IMR-90 (cell line): ENCODE measurements around the gene EIF4E3. TPM values are rescaled to one million over a fixed set of nuclear protein-coding genes. Genes with fewer than 3 reads are reported as not detected.

Source experiments
- ATAC-seq: fragments of 200-7000 bp; cut with Tn5 transposase; 2 replicates; pipeline ENCODE4 v1.9.1; 2020; ENCODE audit warnings: low read depth, mild to moderate bottlenecking, moderate library complexity
- BruUV-seq: library from RNA; stranded (reverse); fragments of 400-500 nt; replicated peaks from 2 replicates; lab custom pipeline; 2021; lab: Mats Ljungman, UMichigan
- CTCF ChIA-PET: fragments of 300-600 bp; formaldehyde crosslinking; extraction: SDS; loops from one replicate; lab custom pipeline; 2021; ENCODE audit warnings: antibody characterized with exemption; lab: Yijun Ruan, JAX
- POLR2A ChIA-PET: fragments of 300-600 bp; sonication (Branson Sonifier 250); formaldehyde crosslinking; loops from one replicate; lab custom pipeline; 2022; ENCODE audit warnings: antibody characterized with exemption; ENCODE audit not compliant: unreplicated experiment; lab: Charles Lee
- DNase-seq: peaks from one replicate; pipeline ENCODE4 v3.0.0; 2013
- H2AFZ ChIP-seq: replicated peaks from 2 replicates; pipeline ENCODE3; 2013; ENCODE audit warnings: low read length, mild to moderate bottlenecking; ENCODE audit not compliant: poor library complexity
- H2AK5ac ChIP-seq: 2 replicates; pipeline ENCODE4 v1.6.1; 2013; ENCODE audit warnings: low read depth, low read length, inconsistent platforms
- H2AK9ac ChIP-seq: replicated peaks from 2 replicates; pipeline ENCODE3; 2013; ENCODE audit warnings: mild to moderate bottlenecking, low read depth, low read length, moderate library complexity; ENCODE audit not compliant: poor library complexity
- H2BK120ac ChIP-seq: 2 replicates; pipeline ENCODE4 v1.6.1; 2013; ENCODE audit warnings: low read depth, low read length, inconsistent platforms
- H2BK15ac ChIP-seq: 3 replicates; pipeline ENCODE4 v1.6.1; 2013; ENCODE audit warnings: low read depth, low read length, inconsistent platforms
- H2BK20ac ChIP-seq: 2 replicates; pipeline ENCODE4 v1.6.1; 2013; ENCODE audit warnings: low read depth, mild to moderate bottlenecking, inconsistent platforms, low read length, moderate library complexity
- H2BK5ac ChIP-seq: 2 replicates; pipeline ENCODE4 v1.6.1; 2013; ENCODE audit warnings: mild to moderate bottlenecking, low read depth, low read length, inconsistent platforms; ENCODE audit not compliant: poor library complexity, severe bottlenecking
- H3K14ac ChIP-seq: replicated peaks from 2 replicates; pipeline ENCODE4 v1.6.1; 2013; ENCODE audit warnings: low read depth, low read length, inconsistent platforms
- H3K18ac ChIP-seq: 2 replicates; pipeline ENCODE4 v1.6.1; 2013; ENCODE audit warnings: low read depth, low read length, control low read depth
- H3K23ac ChIP-seq: 2 replicates; pipeline ENCODE4 v1.6.1; 2013; ENCODE audit warnings: low read depth, low read length, inconsistent platforms
- H3K27ac ChIP-seq: 2 replicates; pipeline ENCODE4 v1.5.1; 2013; ENCODE audit warnings: mild to moderate bottlenecking, control low read depth, low read length; ENCODE audit not compliant: insufficient read depth
- H3K27me3 ChIP-seq: 2 replicates; pipeline ENCODE4 v1.6.1; 2013; ENCODE audit warnings: low read length; ENCODE audit not compliant: control insufficient read depth, insufficient read depth
- H3K36me3 ChIP-seq: 2 replicates; pipeline ENCODE4 v1.6.1; 2013; ENCODE audit warnings: low read length, mixed read lengths; ENCODE audit not compliant: control insufficient read depth, insufficient read depth
- H3K4ac ChIP-seq: 2 replicates; pipeline ENCODE4 v1.6.1; 2013; ENCODE audit warnings: low read depth, low read length, inconsistent platforms
- H3K4me1 ChIP-seq: 2 replicates; pipeline ENCODE4 v1.6.1; 2013; ENCODE audit warnings: low read length, mixed read lengths; ENCODE audit not compliant: control insufficient read depth, insufficient read depth
- H3K4me2 ChIP-seq: 2 replicates; pipeline ENCODE4 v1.6.1; 2013; ENCODE audit warnings: low read depth, mild to moderate bottlenecking, control low read depth, low read length, moderate library complexity
- H3K4me3 ChIP-seq: 2 replicates; pipeline ENCODE4 v1.5.1; 2013; ENCODE audit warnings: low read depth, mild to moderate bottlenecking, control low read depth, low read length, moderate library complexity; ENCODE audit not compliant: insufficient read depth
- H3K56ac ChIP-seq: 2 replicates; pipeline ENCODE4 v1.6.1; 2013; ENCODE audit warnings: low read length, inconsistent platforms; ENCODE audit not compliant: insufficient read depth; ENCODE audit errors: extremely low read depth
- H3K79me1 ChIP-seq, 2 experiments: 2 replicates each; pipeline ENCODE4 v1.6.1; 2013; ENCODE audit warnings: low read length in 2 of 2, inconsistent platforms in 1 of 2, low read depth in 1 of 2
- H3K9ac ChIP-seq: 2 replicates; pipeline ENCODE4 v1.6.1; 2013; ENCODE audit warnings: low read depth, low read length, control low read depth
- H3K9me1 ChIP-seq: 2 replicates; pipeline ENCODE4 v1.6.1; 2013; ENCODE audit warnings: low read length, inconsistent platforms; ENCODE audit not compliant: insufficient read depth
- H3K9me3 ChIP-seq: 2 replicates; pipeline ENCODE4 v1.6.1; 2013; ENCODE audit warnings: low read length; ENCODE audit not compliant: control insufficient read depth, insufficient read depth
- H4K20me1 ChIP-seq: 2 replicates; pipeline ENCODE4 v1.6.1; 2013; ENCODE audit warnings: low read length, inconsistent platforms; ENCODE audit not compliant: insufficient read depth
- H4K5ac ChIP-seq: 2 replicates; pipeline ENCODE4 v1.6.1; 2013; ENCODE audit warnings: mild to moderate bottlenecking, low read depth, low read length, control low read depth
- H4K8ac ChIP-seq, 2 experiments: 2 replicates each; pipeline ENCODE4 v1.6.1; 2013; ENCODE audit warnings: low read depth in 2 of 2, low read length in 2 of 2, control low read depth in 1 of 2, inconsistent platforms in 1 of 2
- H4K91ac ChIP-seq: 2 replicates; pipeline ENCODE4 v1.6.1; 2013; ENCODE audit warnings: low read depth, low read length, inconsistent platforms; ENCODE audit not compliant: insufficient read depth
- WGBS, 2 experiments: methylation state at CpG; one replicate each; pipeline versions ENCODE4 v1.1.5 to v1.1.7; 2013; ENCODE audit warnings: missing lambda C conversion rate in 2 of 2; ENCODE audit not compliant: insufficient read length in 1 of 2; ENCODE audit errors: extremely low coverage in 2 of 2; 5-methylcytosine and 5-hydroxymethylcytosine counted together
- dilution Hi-C: fragments of 300-500 bp; cut with HindIII; formaldehyde crosslinking; loops from one replicate; pipeline ENCODE4 v1.14.3; 2018; ENCODE audit warnings: low sequenced_read_pairs; ENCODE audit not compliant: unreplicated experiment
- in situ Hi-C: fragments of 300-500 bp; cut with MboI; formaldehyde crosslinking; loops from 3 replicates; pipeline ENCODE4 v1.14.3; 2019; ENCODE audit warnings: low sequenced_read_pairs, inconsistent platforms, mixed read lengths
- intact Hi-C: fragments of 100-400 bp; cut with micrococcal nuclease; formaldehyde crosslinking; loops from 2 replicates; pipeline ENCODE4 v1.10.0; 2022
- polyA plus RNA-seq, 3 experiments: library from polyadenylated mRNA; depleted of rRNA; stranded (reverse); fragments of >200 nt; gene quantifications; 2 replicates each; pipeline ENCODE4 v1.2.3, GENCODE V29; 2012; ENCODE audit warnings: low replicate concordance in 1 of 3
- total RNA-seq: library from RNA; depleted of rRNA; stranded (reverse); fragments of >200 nt; gene quantifications from 2 replicates; pipeline ENCODE4 v1.2.3, GENCODE V29; 2012
- TF ChIP-seq, protein P1 (sequence below): fragments of 150-350 bp; IDR thresholded peaks from 2 replicates; pipeline ENCODE4 v1.6.1; 2017; ENCODE audit warnings: mild to moderate bottlenecking, antibody characterized with exemption, low read length, low read depth

The EIF4E3 gene
- total and polyA plus RNA-seq, 2 of the 4 experiments (the other 2 are of a cell fraction) = 0.72 to 1.1 TPM

DNA sequence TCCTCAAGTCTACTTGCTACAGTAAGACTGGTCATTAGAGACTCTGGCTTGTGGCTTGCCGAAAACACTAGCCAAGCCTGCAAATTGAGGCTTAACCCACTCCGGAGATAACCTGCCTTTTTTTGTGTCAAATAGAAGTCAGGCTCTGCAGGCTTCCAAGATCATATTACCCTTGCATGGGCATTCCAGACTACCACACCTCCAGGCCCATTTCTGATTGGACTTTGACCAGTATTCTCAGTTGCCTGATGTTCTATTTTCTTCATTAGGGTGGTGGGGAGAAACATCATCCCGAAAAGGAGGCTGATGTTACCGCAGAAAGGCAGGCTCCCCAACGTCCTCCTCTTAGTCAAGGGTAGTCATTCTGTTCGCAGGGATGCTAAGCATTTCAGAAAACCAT, 73.6 kb downstream of the EIF4E3 start:
- Histone ChIP-seq H3K27me3 (peaks cover 6% of the 10 kb centered on the region; the same call in 1 of the 2 replicates), H3K56ac (no peak overlapping the region), H3K14ac (no peak overlapping the region), H3K4me1 (no peaks in the 10 kb centered on the region), H2BK15ac (no peak overlapping the region), H3K79me1 (no peaks in the 10 kb centered on the region), H4K91ac (no peak overlapping the region), H2AK5ac (no peak overlapping the region), H4K20me1 (no peaks in the 10 kb centered on the region), H2BK20ac (peak overlapping the region; percentile 24; the same call in 1 of the 2 replicates), H3K27ac (no peak overlapping the region), H3K4me3 (no peak overlapping the region), H3K23ac (no peak overlapping the region), H3K18ac (no peak overlapping the region), H3K36me3 (no peaks in the 10 kb centered on the region), H2BK120ac (no peak overlapping the region), H3K4me2 (no peak overlapping the region), H2BK5ac (no peak overlapping the region), H3K9me3 (no peaks in the 10 kb centered on the region), H4K5ac (no peak overlapping the region), H2AK9ac (no peak overlapping the region), H2AFZ (no peak overlapping the region), H3K9ac (no peak overlapping the region), H4K8ac (no peak overlapping the region), H3K4ac (no peak overlapping the region), H3K9me1 (no peaks in the 10 kb centered on the region)
- ATAC-seq = no peak
- WGBS, 2 experiments = 89% methylated on average over 5 of the region's 6 CpGs; no CpG with 5 or more reads in 1 of the 2 experiments
- no TSS peak for BruUV-seq
- intact Hi-C loops (loop anchor here (1.0 to 10.0 kb wide), 8 partner anchors 67 to 1587 kb away; no protein-coding TSS in a partner anchor), in situ Hi-C loops (loop anchor here (10.0 to 25.0 kb wide), 3 partner anchors 347 to 1589 kb away; no protein-coding TSS in a partner anchor), dilution Hi-C loops (no loop called here)
- CTCF ChIA-PET = no interaction called here
- TF ChIP-seq, protein P1, sequence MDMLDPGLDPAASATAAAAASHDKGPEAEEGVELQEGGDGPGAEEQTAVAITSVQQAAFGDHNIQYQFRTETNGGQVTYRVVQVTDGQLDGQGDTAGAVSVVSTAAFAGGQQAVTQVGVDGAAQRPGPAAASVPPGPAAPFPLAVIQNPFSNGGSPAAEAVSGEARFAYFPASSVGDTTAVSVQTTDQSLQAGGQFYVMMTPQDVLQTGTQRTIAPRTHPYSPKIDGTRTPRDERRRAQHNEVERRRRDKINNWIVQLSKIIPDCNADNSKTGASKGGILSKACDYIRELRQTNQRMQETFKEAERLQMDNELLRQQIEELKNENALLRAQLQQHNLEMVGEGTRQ = no peak
- POLR2A ChIA-PET = interaction anchor here (0.5 kb wide), 1 partner anchor 72 kb away, joined by 3 read pairs; no protein-coding TSS in a partner anchor
- DNase-seq = no peak
